NCI-H82 treated with DMSO at 0.1 percent for 48 hours (cell line): ENCODE data around the gene ARHGAP27.

Experiments used
- DNase-seq: peaks from one replicate; lab custom pipeline; 2025; ENCODE audit not compliant: unreplicated experiment; lab: John Stamatoyannopoulos, UW

ARHGAP27 gene

GRCh38 chr17:45408611-45409421, 23.9 kb downstream of the ARHGAP27 start:
- no peak for DNase-seq

- no peak for DNase-seq
Observed at GRCh38 chr17:45406107-45406506, 26.6 kb downstream of the ARHGAP27 start.

DNA sequence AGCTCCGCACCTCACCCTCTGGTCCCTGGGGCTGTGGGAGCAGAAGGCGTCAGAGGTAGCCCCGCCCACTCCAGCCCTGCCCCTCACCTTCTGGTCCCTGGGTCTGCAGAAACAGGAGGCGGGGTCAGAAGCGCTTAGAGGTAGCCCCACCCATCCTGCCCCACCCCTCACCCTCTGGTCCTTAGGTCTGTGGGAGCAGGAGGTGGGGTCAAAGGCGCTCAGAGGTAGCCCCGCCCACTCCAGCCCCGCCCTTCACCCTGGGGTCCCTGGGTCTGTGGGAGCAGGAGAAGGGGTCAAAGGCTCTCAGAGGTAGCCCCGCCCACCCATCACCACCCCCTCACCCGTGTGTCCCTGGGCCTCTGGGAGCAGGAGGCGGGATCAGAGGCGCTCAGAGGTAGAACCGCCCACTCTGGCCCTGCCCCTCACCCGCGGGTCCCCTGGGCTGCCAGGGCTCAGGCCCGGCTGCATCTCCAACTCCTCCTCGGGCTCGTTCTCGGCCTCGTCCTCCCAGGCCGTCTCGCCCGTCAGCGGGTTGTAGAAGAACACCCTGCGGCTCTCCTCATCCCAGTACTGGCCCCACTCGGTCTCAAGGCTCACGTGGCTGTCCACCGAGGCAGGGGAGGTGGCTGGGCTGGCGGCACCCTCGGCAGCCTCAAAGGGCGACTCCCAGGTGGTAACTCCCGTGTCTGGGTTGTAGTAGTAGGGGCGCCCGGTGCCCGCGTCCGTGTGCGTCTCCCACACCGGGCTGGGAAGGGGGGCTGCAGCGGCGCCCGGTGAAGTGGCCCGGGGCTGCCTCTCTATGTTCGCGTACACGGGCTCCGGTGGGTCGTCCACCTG, 27.2 kb downstream of the ARHGAP27 start:
- DNase-seq = peak; percentile 5

DNA sequence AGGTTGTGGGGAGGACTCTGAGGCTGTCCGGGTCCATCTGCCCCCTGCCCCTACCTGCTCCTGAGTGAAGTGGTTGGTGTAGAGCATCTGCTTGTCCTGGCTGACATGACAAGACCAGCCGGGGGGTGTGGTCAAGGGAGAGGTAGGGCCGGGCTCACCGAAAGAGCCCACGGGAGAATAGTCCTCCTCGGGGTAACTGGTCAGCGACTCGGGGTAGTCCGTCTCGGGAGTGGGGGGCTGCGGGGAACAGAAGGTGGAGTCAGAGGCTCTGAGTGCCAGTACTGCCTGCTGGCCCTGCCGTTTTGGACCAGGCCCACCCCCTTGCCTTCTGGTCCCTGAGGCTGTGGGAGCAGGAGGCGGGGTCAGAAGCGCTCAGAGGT, 27.8 kb downstream of the ARHGAP27 start:
- DNase-seq = no peak

DNA sequence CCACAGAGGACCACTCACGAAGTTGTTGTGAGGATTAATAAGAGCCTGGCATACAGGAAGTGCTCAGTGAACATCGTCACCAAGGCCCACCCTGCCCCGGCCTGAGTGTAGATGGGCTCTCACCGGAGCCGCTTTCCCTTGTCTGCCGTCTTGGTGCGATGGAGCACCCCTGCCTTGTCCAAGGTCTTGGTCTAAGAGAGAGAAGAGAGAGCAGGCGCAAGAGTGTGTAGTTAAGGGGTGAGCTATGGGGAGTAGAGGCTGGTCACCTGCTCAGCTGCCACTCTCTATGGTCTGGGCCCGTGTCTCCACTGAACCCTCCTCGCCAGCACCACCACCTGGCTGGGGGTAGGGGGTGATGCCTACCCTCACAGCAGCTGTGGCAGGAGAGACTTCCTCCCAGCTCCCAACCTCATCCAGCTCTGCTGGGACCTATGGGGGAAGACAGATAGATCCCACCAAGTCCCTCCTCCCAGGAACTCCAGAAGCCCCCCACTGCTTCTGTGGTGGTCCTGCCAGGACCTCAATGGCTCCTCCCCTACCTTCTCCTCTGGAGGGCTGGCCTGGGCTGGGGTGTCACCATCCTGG, 28.7 kb downstream of the ARHGAP27 start:
- DNase-seq = no peak

GRCh38 chr17:45402916-45403315, 29.8 kb downstream of the ARHGAP27 start:
- DNase-seq = no peak

DNA sequence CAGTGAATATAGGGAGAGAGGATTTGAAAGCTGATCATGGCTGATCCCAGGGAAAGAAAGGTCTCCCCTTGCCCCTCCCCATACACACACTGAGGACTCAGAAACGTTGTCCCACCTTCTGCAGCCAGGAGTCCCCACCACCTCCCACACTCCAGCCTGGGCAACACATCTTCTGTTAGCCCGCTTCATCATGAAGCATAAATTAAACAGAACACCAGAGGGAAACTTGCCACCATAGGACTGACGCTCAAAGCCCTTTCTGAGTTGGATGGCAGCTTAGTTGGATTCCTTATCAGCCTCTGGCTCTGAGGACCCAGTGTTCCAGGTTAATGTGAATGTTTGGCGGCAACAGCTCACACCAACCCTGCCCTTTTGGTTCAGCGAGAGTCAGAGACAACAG, 33.9 kb downstream of the ARHGAP27 start:
- no peak for DNase-seq

DNA sequence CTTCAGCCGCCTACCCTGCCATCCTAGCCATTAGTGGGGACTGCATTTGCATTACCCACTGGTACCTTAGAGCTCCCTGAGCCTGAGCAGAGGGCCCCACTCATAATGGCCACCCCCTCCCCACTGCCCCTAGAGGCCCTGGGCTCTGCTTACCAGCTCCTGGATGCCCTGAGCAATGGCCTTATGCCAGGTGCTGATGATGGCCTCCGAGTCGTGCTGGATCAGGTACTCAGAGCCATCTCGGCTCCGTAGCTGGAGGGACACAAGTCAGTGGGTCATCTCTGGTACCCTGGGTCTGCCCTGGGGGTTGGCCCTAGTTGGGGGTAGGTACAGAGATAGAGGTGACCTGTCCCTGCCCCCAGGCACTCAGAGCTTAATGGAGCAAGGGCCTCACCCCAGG, 34.9 kb downstream of the ARHGAP27 start:
- DNase-seq = no peak

DNA sequence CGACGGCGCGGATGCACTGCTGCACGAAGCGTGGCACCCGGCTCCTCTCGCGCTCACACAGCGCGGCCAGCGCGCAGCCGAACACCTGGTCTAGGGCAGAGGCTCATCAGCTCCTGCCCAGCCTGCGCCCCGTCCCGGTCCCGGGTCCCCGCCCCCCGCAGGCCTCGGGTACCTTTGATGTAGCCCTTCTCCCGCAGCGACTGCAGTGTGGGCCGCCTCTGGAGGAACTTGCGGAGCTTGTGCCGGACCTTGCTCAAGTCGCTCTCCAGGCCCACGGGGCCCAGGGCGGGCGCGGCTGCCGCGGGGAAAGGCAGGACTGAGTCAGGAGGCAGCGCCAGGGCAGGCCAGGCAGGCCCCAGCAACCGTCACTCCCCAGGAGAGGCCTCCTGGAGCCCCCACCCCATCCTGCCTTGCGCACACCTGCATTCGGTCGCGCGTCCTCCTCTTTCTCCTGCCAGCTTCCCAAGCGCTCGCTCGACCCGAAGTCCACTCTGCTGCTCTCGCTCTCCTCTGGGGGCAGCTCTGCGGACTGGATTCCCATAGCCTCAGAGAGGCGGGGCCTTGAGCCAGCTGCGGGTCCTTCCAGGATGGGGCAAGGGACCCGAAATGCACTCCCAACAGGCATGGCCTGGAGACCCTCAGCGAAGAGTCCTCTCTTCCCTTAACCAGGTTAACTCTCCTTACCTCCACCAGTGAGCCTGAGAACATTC, 36.0 kb downstream of the ARHGAP27 start:
- no peak for DNase-seq

GRCh38 chr17:45395569-45396415, 36.9 kb downstream of the ARHGAP27 start:
- no peak for DNase-seq

GRCh38 chr17:45394913-45395568, 37.6 kb downstream of the ARHGAP27 start:
- DNase-seq = peak; percentile 39

DNA sequence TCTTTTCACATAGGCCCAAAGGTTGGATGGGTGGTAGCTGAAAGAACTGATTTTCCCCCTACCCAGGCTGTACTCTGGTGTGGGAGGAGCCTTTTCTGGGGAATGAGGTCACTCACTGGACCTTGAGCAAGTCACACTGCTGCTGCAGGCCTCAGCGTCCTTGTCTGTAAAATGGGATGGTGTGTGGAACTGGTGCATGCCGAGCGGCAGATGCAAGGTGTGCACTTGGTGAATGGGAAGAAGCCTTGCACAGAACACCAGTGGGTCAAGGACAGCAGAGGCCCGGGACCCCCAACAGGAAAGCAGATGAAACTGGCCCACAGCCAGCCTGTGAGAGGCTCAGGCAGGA, 38.1 kb downstream of the ARHGAP27 start:
- DNase-seq = no peak

DNA sequence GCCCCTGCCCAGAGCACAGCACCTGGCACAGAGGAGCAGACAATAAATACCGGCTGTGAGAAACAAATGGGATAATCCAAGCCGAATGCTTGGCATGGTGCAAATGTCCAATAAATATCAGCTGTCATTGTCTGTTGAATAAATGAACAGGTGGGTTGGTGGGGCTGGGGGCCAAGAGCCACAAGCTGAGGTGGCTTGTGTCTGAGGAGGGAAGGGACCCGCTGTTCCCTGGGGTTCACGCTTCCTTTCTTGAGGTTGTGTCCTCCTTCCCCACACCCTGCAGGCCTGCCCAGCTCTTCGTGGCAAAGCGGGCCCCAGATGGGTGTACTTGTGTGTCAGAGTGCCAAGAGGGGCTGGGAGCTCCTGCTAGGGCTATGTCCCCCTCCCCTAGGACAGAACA, 38.6 kb downstream of the ARHGAP27 start:
- DNase-seq = no peak

DNA sequence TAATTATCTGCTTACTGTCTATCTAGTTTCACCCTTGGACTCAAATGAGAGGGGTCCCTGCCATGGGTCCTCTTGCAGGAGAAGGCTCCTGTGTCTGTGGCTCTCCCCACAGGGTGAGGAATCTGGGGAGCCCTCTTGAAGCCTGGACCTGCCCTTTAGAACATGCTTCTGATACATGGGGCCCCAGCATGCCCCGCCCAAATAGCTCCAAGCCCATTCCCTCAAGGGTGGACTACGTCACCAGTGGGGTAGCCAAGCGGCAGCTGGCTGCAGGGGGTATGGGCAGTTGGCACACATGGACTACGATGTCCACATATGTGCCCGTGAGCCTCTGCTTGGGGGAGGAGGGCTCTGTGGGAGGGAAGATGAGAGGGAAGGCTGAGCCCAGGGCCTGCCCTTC, 39.3 kb downstream of the ARHGAP27 start:
- DNase-seq = no peak

DNA sequence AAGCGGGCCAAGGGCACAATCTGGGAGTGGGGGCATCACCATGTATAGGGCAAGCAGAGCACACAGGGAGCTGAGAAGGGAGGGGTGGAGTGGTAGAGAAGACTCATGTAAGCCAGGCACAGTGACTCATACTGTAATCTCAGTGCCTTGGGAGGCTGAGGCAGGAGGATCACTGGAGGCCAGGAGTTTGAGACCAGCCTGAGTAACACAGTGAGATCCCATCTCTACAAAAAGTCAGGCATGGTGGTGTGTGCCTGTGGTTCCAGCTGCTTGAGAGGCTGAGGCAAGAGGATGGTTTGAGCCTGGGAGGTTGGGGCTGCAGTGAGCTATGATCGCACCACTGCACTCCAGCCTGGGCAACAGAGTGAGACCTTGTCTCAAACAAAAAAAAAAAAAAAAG, 40.8 kb downstream of the ARHGAP27 start:
- DNase-seq = no peak

- DNase-seq = no peak
Observed at GRCh38 chr17:45391291-45391690, 41.4 kb downstream of the ARHGAP27 start.

DNA sequence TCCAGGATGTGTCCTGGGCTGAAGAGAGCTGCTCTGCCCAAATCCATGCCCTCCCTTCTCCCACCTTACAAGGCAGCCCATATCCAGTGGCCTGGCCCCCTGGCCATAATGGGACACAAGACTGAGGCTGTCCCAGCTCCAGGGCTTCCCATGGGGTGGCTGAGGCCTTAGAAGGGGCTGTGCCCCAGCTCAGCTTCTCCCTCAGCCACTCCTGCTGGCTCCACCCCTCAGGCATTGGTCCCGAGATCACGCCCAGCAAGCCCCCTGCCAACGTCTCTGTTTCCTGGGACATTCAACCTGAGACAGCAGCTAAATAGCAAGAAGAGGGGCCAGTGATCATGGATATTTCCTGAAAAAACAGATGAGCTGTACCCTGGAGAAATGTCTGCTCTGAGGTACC, 43.3 kb downstream of the ARHGAP27 start:
- DNase-seq = no peak

GRCh38 chr17:45388604-45389325, 43.9 kb downstream of the ARHGAP27 start:
- DNase-seq = no peak

DNA sequence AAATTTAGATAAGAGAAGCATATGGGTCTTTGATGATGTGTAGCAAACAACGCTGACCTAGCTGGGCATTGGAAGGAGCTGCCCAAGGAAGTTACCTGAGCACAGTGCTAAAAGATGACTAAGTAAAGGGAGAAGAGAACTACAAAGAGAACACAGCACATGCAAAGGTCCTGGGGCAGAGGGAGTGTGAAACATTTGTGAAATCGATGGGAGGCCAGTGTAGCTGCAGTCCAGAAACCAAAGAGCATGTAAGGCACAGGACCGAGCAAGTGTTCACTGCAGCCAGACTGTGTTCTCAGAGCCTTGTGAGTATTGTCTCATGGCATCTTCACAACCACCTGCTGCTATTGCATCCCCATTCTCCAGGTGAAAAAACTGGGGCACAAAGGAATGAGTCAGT, 44.9 kb downstream of the ARHGAP27 start:
- DNase-seq = no peak
